GM19193 (cell line): ENCODE data around the gene MTCL1.

ENCODE experiments used
- POLR2A ChIP-seq: IDR thresholded peaks from 4 replicates; pipeline ENCODE4 v1.6.1; 2011; ENCODE audit not compliant: insufficient read depth, insufficient read length; ENCODE audit errors: extremely low read depth

MTCL1 gene

GRCh38 chr18:8703092-8703709 lies 2.2 kb upstream of the MTCL1 start:
- no peak for TF ChIP-seq POLR2A

- no peak for TF ChIP-seq POLR2A
Observed at GRCh38 chr18:8703781-8704301, 1.5 kb upstream of the MTCL1 start.

GRCh38 chr18:8704361-8705237 lies 757 bp upstream of the MTCL1 start:
- no peak for TF ChIP-seq POLR2A

- no peak for TF ChIP-seq POLR2A
Observed at GRCh38 chr18:8705961-8706790, 820 bp downstream of the MTCL1 start.

- no peak for TF ChIP-seq POLR2A
Observed at GRCh38 chr18:8706791-8707555, 1.6 kb downstream of the MTCL1 start.

- no peak for TF ChIP-seq POLR2A
Observed at GRCh38 chr18:8707556-8708300, 2.4 kb downstream of the MTCL1 start.

- TF ChIP-seq POLR2A = no peak
Observed at GRCh38 chr18:8708670-8709069, 3.3 kb downstream of the MTCL1 start.

GRCh38 chr18:8709248-8710059 lies 4.1 kb downstream of the MTCL1 start:
- no peak for TF ChIP-seq POLR2A

GRCh38 chr18:8711736-8712135 lies 6.4 kb downstream of the MTCL1 start:
- TF ChIP-seq POLR2A = no peak

- TF ChIP-seq POLR2A = no peak
Observed at GRCh38 chr18:8713691-8714090, 8.3 kb downstream of the MTCL1 start.

- no peak for TF ChIP-seq POLR2A
Observed at GRCh38 chr18:8715599-8715998, 10.2 kb downstream of the MTCL1 start.

GRCh38 chr18:8717011-8717770 lies 11.8 kb downstream of the MTCL1 start:
- no peak for TF ChIP-seq POLR2A

GRCh38 chr18:8718401-8718913 lies 13.1 kb downstream of the MTCL1 start:
- no peak for TF ChIP-seq POLR2A

GRCh38 chr18:8719192-8719591 lies 13.8 kb downstream of the MTCL1 start:
- no peak for TF ChIP-seq POLR2A
